Measurements from ENCODE around the gene PTTG2.

GRCh38 chr4:37970702-37971101 is 10.5 kb downstream of the PTTG2 start:
- TF ChIP-seq CTCF (conservative IDR thresholded peaks at IDR 0.05; ENCODE audit: low read length) (peak; percentile 53), EZH2phosphoT487 (IDR thresholded peaks at IDR 0.05; ENCODE audit: borderline replicate concordance) (no peak)

All from Loucy (cell line).